DOHH2 (cell line): ENCODE measurements around the gene TBC1D14.

Experiments used
- H3F3A ChIP-seq: fragments of 200-600 bp; sonication (generic), shearing (Covaris generic); 2 replicates; pipeline ENCODE4 v1.6.0; 2016; ENCODE audit warnings: antibody characterized with exemption, mild to moderate bottlenecking; ENCODE audit not compliant: control insufficient read depth, insufficient read depth
- H3K27ac ChIP-seq: fragments of 200-600 bp; sonication (generic); 2 replicates; pipeline ENCODE4 v1.5.1; 2014; ENCODE audit warnings: low read depth, mild to moderate bottlenecking, low read length, moderate library complexity
- H3K27me3 ChIP-seq: fragments of 200-600 bp; sonication (generic); 2 replicates; pipeline ENCODE4 v1.6.1; 2014; ENCODE audit warnings: mild to moderate bottlenecking, low read length, mixed read lengths; ENCODE audit not compliant: control insufficient read depth
- H3K36me3 ChIP-seq: fragments of 200-600 bp; sonication (generic); 2 replicates; pipeline ENCODE4 v1.6.1; 2014; ENCODE audit warnings: mild to moderate bottlenecking, low read length, moderate library complexity, mixed read lengths; ENCODE audit not compliant: control insufficient read depth
- H3K4me1 ChIP-seq: fragments of 200-600 bp; sonication (generic); 2 replicates; pipeline ENCODE4 v1.6.1; 2014; ENCODE audit warnings: mild to moderate bottlenecking, low read length, mixed read lengths; ENCODE audit not compliant: control insufficient read depth
- H3K4me2 ChIP-seq: fragments of 200-600 bp; sonication (generic); 2 replicates; pipeline ENCODE4 v1.6.0; 2014; ENCODE audit warnings: mild to moderate bottlenecking, low read length, moderate library complexity
- H3K4me3 ChIP-seq: fragments of 200-600 bp; sonication (generic); 2 replicates; pipeline ENCODE4 v1.5.1; 2014; ENCODE audit warnings: mild to moderate bottlenecking, low read length, mixed read lengths
- H3K79me2 ChIP-seq: fragments of 200-600 bp; sonication (generic); 2 replicates; pipeline ENCODE4 v1.6.1; 2014; ENCODE audit warnings: mild to moderate bottlenecking, low read length, mixed read lengths; ENCODE audit not compliant: control insufficient read depth
- H3K9me2 ChIP-seq: fragments of 200-600 bp; sonication (generic); replicated peaks from 2 replicates; pipeline ENCODE4 v1.6.1; 2014; ENCODE audit warnings: mild to moderate bottlenecking, low read length, mixed read lengths; ENCODE audit not compliant: control insufficient read depth
- H3K9me3 ChIP-seq: fragments of 200-600 bp; sonication (generic); 2 replicates; pipeline ENCODE4 v1.6.1; 2014; ENCODE audit warnings: antibody characterized with exemption, low read length, mixed read lengths; ENCODE audit not compliant: control insufficient read depth, insufficient read depth
- H4K20me1 ChIP-seq: fragments of 200-600 bp; sonication (generic); 2 replicates; pipeline ENCODE4 v1.6.0; 2014; ENCODE audit warnings: low read depth, mild to moderate bottlenecking, antibody characterized with exemption, low read length, moderate library complexity; ENCODE audit not compliant: control insufficient read depth, insufficient read depth
- CTCF ChIP-seq: fragments of 200-600 bp; sonication (generic); IDR thresholded peaks from one replicate; pipeline ENCODE4 v1.5.1; 2014; ENCODE audit warnings: antibody characterized with exemption, mild to moderate bottlenecking, low read depth, low read length; ENCODE audit not compliant: poor library complexity, severe bottlenecking
- EZH2phosphoT487 ChIP-seq: fragments of 200-600 bp; sonication (generic); IDR thresholded peaks from 2 replicates; pipeline ENCODE4 v1.6.1; 2017; ENCODE audit warnings: borderline replicate concordance, mild to moderate bottlenecking, antibody characterized with exemption, low read length, moderate library complexity, mixed read lengths

TBC1D14 gene

GRCh38 chr4:6896035-6896434, 13.6 kb upstream of the TBC1D14 start:
- H3K27ac ChIP-seq, result no peak overlapping the region
- TF ChIP-seq CTCF (no peak), EZH2phosphoT487 (no peak)
- H3K4me1 ChIP-seq, result no peaks in the 10 kb centered on the region
- no peaks in the 10 kb centered on the region for H3K9me3 ChIP-seq
- H3K4me3 ChIP-seq, result no peak overlapping the region
- no peaks in the 10 kb centered on the region for H4K20me1 ChIP-seq
- H3K4me2 ChIP-seq, result no peak overlapping the region
- H3K79me2 ChIP-seq, result no peaks in the 10 kb centered on the region
- H3K9me2 ChIP-seq, result no peaks in the 10 kb centered on the region
- no peaks in the 10 kb centered on the region for H3K36me3 ChIP-seq
- H3F3A ChIP-seq, result no peaks in the 10 kb centered on the region
- no peaks in the 10 kb centered on the region for H3K27me3 ChIP-seq

GRCh38 chr4:6898763-6899162, 10.9 kb upstream of the TBC1D14 start:
- Histone ChIP-seq H4K20me1 (no peaks in the 10 kb centered on the region), H3K36me3 (no peaks in the 10 kb centered on the region), H3K9me3 (no peaks in the 10 kb centered on the region), H3K4me2 (no peak overlapping the region), H3F3A (no peaks in the 10 kb centered on the region), H3K79me2 (no peaks in the 10 kb centered on the region), H3K4me3 (no peak overlapping the region), H3K9me2 (no peaks in the 10 kb centered on the region), H3K27me3 (no peaks in the 10 kb centered on the region), H3K27ac (no peak overlapping the region), H3K4me1 (no peaks in the 10 kb centered on the region)
- TF ChIP-seq EZH2phosphoT487 (no peak), CTCF (no peak)

GRCh38 chr4:6900181-6900812, 9.3 kb upstream of the TBC1D14 start:
- Histone ChIP-seq H3K36me3 (no peaks in the 10 kb centered on the region), H3K4me2 (no peak overlapping the region), H3F3A (no peaks in the 10 kb centered on the region), H3K9me2 (no peaks in the 10 kb centered on the region), H3K9me3 (no peaks in the 10 kb centered on the region), H3K4me3 (no peak overlapping the region), H3K27me3 (no peaks in the 10 kb centered on the region), H3K79me2 (no peaks in the 10 kb centered on the region), H4K20me1 (no peaks in the 10 kb centered on the region), H3K27ac (no peak overlapping the region), H3K4me1 (no peaks in the 10 kb centered on the region)
- TF ChIP-seq EZH2phosphoT487 (no peak), CTCF (no peak)
